Subcutaneous adipose tissue (tissue), 4 donors: ENCODE data around the gene ADAMTSL3. TPM values are rescaled to one million over a fixed set of nuclear protein-coding genes. Genes with fewer than 3 reads are reported as not detected.

Experiments used
- CTCF ChIP-seq: fragments of 450-650 bp; IDR thresholded peaks from one replicate; pipeline ENCODE4 v1.5.1; 2016; ENCODE audit warnings: low read depth, mild to moderate bottlenecking, control low read depth, antibody characterized with exemption, moderate library complexity
- total RNA-seq, 4 donors: library from RNA; depleted of rRNA; stranded (reverse); fragments of >200 nt; gene quantifications; one replicate each; pipeline ENCODE4 v1.1.0, GENCODE V29; 2016

Gene ADAMTSL3
- total RNA-seq, 4 donors from 2014 or later: 1.5 to 4.0 (median 2.3) TPM

- no peak for TF ChIP-seq CTCF
These were observed 257.4 kb downstream of the ADAMTSL3 start for GRCh38 chr15:83911345-83911744.

- no peak for TF ChIP-seq CTCF
These were observed 258.4 kb downstream of the ADAMTSL3 start for GRCh38 chr15:83912343-83912742.

- TF ChIP-seq CTCF: no peak
These were observed 259.2 kb downstream of the ADAMTSL3 start for GRCh38 chr15:83913034-83913632.

GRCh38 chr15:83914906-83915305, 261.0 kb downstream of the ADAMTSL3 start:
- TF ChIP-seq CTCF: no peak

- no peak for TF ChIP-seq CTCF
These were observed 263.5 kb downstream of the ADAMTSL3 start for GRCh38 chr15:83917432-83917831.

- no peak for TF ChIP-seq CTCF
These were observed 264.1 kb downstream of the ADAMTSL3 start for GRCh38 chr15:83918011-83918410.

GRCh38 chr15:83919319-83919830, 265.5 kb downstream of the ADAMTSL3 start:
- TF ChIP-seq CTCF: no peak
